Neural crest cell (in vitro differentiated cells): ENCODE data around the gene GRM3. TPM values are rescaled to one million over a fixed set of nuclear protein-coding genes. Genes with fewer than 3 reads are reported as not detected.
A peak's percentile ranks its signal among the peaks of the same experiment; 100 is the strongest.

ENCODE experiments used
- DNase-seq: peaks from one replicate; pipeline ENCODE4 v3.0.0; 2021; ENCODE audit warnings: low read depth, mixed read lengths, low spot score
- H3K27ac Mint-ChIP-seq: one replicate; pipeline ENCODE4 v1.8.0; 2021; ENCODE audit warnings: mild to moderate bottlenecking, mixed read lengths; ENCODE audit not compliant: unreplicated experiment
- H3K27me3 Mint-ChIP-seq: 2 replicates; pipeline ENCODE4 v1.8.0; 2021; ENCODE audit warnings: low read depth, mild to moderate bottlenecking, mixed read lengths
- H3K36me3 Mint-ChIP-seq: 2 replicates; pipeline ENCODE4 v1.8.0; 2021; ENCODE audit warnings: low read depth, mild to moderate bottlenecking, mixed read lengths
- H3K4me1 Mint-ChIP-seq: 2 replicates; pipeline ENCODE4 v1.8.0; 2021; ENCODE audit warnings: mixed read lengths
- H3K4me3 Mint-ChIP-seq: one replicate; pipeline ENCODE4 v1.8.0; 2021; ENCODE audit warnings: mild to moderate bottlenecking, mixed read lengths
- H3K9me3 Mint-ChIP-seq: 2 replicates; pipeline ENCODE4 v1.8.0; 2021; ENCODE audit warnings: mixed read lengths
- CTCF ChIP-seq: fragments of 200-600 bp; sonication (generic); conservative IDR thresholded peaks from 2 replicates; pipeline ENCODE4 v1.5.0; 2021; ENCODE audit warnings: antibody characterized with exemption, mild to moderate bottlenecking
- total RNA-seq: library from RNA; stranded (reverse); gene quantifications from 2 replicates; pipeline ENCODE4 v1.2.1, GENCODE V29; 2021

Gene GRM3
- total RNA-seq, 1 donor from 2014 or later, result 2.9 TPM

- Mint-ChIP-seq H3K36me3 (no peaks in the 10 kb centered on the region), H3K9me3 (peaks cover 3% of the 10 kb centered on the region), H3K27me3 (no peaks in the 10 kb centered on the region), H3K4me1 (peaks cover 7% of the 10 kb centered on the region), H3K4me3 (no peak overlapping the region), H3K27ac (no peak overlapping the region)
- TF ChIP-seq CTCF, result no peak
- no peak for DNase-seq
These were observed 118.4 kb downstream of the GRM3 start for GRCh38 chr7:86762129-86762528.

- H3K27ac Mint-ChIP-seq, result no peak overlapping the region
- H3K36me3 Mint-ChIP-seq, result no peaks in the 10 kb centered on the region
- H3K4me3 Mint-ChIP-seq, result no peak overlapping the region
- no peaks in the 10 kb centered on the region for H3K27me3 Mint-ChIP-seq
- no peak for TF ChIP-seq CTCF
- no peak for DNase-seq
- H3K4me1 Mint-ChIP-seq, result peaks cover 20% of the 10 kb centered on the region
- peaks cover 5% of the 10 kb centered on the region for H3K9me3 Mint-ChIP-seq
These were observed 122.2 kb downstream of the GRM3 start for GRCh38 chr7:86765931-86766330.

GRCh38 chr7:86768394-86768793 lies 124.7 kb downstream of the GRM3 start:
- Mint-ChIP-seq H3K4me1 (peaks cover 20% of the 10 kb centered on the region), H3K27ac (no peak overlapping the region), H3K36me3 (no peaks in the 10 kb centered on the region), H3K27me3 (no peaks in the 10 kb centered on the region), H3K9me3 (peaks cover 6% of the 10 kb centered on the region), H3K4me3 (no peak overlapping the region)
- TF ChIP-seq CTCF, result no peak
- no peak for DNase-seq

DNA sequence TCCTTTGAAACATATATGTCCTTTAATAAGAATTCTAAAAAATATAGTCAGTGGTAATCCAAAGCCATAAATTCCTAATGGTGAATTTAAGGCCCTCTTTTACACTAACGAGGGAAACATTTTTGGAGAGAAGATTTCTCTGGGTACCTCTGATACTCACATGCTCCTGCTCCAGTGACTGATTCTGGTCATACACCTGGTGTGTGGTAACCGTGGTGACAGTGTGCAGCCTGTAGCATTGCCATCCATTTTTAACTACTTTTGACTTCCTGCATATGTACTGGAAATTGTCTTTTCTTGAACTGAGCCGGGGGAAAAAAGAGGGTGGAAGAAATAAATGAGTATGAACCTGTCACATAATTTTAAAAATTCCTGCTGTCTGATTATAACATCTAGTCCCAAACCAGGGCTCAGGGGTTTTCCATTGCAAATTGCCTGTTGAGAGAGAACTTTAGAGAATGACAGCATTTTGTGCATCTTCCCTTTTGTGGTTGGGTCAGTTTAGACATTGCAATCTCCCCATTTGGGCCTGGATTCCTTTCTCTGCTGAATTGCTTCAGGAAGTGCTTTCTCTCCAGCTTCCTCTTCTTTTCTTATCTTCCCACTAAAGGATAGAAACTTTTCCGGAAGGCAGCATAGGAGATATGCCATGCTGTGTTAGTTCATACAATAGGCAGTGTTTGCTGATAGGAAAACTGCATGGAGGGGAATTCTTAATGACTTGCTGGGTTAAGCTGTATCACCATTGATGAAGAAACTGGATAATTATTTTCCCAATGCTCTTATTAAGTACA lies 125.5 kb downstream of the GRM3 start:
- Mint-ChIP-seq H3K4me1 (peaks cover 20% of the 10 kb centered on the region), H3K27ac (peak overlapping the region; percentile 93), H3K4me3 (no peak overlapping the region), H3K9me3 (peaks cover 3% of the 10 kb centered on the region), H3K27me3 (no peaks in the 10 kb centered on the region), H3K36me3 (no peaks in the 10 kb centered on the region)
- no peak for DNase-seq
- TF ChIP-seq CTCF, result no peak

DNA sequence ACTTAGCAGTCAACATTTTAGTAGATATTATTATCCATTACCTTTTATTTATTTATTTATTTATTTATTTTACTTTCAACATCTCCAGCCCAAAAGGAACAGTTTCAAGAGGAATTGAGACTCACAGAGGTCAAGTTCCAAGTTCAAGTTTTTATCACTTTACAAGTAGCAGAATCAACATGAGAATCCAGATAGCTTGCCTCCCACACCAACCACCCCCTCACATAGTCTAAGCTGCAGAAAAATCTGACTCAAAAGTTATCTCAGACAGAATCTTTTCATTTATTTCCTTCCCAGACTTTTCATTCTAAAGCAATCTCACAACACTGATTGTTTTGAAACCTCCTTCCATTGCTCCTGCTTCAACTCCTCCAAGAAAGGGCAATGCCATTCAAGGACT lies 129.6 kb downstream of the GRM3 start:
- Mint-ChIP-seq H3K4me1 (peaks cover 18% of the 10 kb centered on the region), H3K27ac (no peak overlapping the region), H3K27me3 (no peaks in the 10 kb centered on the region), H3K4me3 (no peak overlapping the region), H3K36me3 (no peaks in the 10 kb centered on the region), H3K9me3 (peaks cover 3% of the 10 kb centered on the region)
- no peak for DNase-seq
- no peak for TF ChIP-seq CTCF
